ENCODE measurements around the gene PLPPR1.

DNA sequence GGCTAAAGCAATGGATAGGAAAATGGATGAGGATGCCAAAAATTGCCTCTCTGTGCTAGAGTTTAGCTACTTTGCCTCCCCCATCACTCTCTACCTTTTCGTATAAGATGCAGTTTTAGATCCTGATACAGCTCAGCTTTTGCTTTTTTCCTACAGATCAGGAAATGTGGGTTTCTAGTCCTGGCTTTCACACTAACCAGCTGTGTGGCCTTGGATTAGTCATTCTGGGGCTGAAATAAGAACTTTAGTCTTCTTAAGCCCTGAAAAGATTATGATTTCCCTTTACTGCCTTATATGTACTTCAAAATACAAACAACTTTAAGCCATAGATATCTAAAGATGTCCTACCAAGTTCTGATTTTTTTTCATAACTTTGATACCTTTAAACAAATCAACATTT lies 239.9 kb downstream of the PLPPR1 start:
- TF ChIP-seq, protein P1, sequence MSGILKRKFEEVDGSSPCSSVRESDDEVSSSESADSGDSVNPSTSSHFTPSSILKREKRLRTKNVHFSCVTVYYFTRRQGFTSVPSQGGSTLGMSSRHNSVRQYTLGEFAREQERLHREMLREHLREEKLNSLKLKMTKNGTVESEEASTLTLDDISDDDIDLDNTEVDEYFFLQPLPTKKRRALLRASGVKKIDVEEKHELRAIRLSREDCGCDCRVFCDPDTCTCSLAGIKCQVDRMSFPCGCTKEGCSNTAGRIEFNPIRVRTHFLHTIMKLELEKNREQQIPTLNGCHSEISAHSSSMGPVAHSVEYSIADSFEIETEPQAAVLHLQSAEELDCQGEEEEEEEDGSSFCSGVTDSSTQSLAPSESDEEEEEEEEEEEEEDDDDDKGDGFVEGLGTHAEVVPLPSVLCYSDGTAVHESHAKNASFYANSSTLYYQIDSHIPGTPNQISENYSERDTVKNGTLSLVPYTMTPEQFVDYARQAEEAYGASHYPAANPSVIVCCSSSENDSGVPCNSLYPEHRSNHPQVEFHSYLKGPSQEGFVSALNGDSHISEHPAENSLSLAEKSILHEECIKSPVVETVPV (CRISPR knock-in tag; IDR thresholded peaks at IDR 0.05), result no peak
- TF ChIP-seq, protein P2, sequence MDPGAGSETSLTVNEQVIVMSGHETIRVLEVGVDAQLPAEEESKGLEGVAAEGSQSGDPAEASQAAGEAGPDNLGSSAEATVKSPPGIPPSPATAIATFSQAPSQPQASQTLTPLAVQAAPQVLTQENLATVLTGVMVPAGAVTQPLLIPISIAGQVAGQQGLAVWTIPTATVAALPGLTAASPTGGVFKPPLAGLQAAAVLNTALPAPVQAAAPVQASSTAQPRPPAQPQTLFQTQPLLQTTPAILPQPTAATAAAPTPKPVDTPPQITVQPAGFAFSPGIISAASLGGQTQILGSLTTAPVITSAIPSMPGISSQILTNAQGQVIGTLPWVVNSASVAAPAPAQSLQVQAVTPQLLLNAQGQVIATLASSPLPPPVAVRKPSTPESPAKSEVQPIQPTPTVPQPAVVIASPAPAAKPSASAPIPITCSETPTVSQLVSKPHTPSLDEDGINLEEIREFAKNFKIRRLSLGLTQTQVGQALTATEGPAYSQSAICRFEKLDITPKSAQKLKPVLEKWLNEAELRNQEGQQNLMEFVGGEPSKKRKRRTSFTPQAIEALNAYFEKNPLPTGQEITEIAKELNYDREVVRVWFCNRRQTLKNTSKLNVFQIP (CRISPR knock-in tag; IDR thresholded peaks at IDR 0.05; ENCODE audit: borderline replicate concordance, low read depth), result no peak
- TF ChIP-seq BACH2 (CRISPR knock-in tag; IDR thresholded peaks at IDR 0.05; ENCODE audit: borderline replicate concordance), result no peak
- no peak for TF ChIP-seq TOX (CRISPR knock-in tag; IDR thresholded peaks at IDR 0.05; ENCODE audit: borderline replicate concordance)
- no peak for TF ChIP-seq ZNF8 (CRISPR knock-in tag; IDR thresholded peaks at IDR 0.05)
- TF ChIP-seq, protein P3, sequence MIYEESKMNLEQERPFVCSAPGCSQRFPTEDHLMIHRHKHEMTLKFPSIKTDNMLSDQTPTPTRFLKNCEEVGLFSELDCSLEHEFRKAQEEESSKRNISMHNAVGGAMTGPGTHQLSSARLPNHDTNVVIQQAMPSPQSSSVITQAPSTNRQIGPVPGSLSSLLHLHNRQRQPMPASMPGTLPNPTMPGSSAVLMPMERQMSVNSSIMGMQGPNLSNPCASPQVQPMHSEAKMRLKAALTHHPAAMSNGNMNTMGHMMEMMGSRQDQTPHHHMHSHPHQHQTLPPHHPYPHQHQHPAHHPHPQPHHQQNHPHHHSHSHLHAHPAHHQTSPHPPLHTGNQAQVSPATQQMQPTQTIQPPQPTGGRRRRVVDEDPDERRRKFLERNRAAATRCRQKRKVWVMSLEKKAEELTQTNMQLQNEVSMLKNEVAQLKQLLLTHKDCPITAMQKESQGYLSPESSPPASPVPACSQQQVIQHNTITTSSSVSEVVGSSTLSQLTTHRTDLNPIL (CRISPR knock-in tag; IDR thresholded peaks at IDR 0.05; ENCODE audit: low read depth), result no peak
- TF ChIP-seq RARB (CRISPR knock-in tag; IDR thresholded peaks at IDR 0.05), result no peak
- TF ChIP-seq GLIS3 (CRISPR knock-in tag; IDR thresholded peaks at IDR 0.05), result no peak
- TF ChIP-seq ARNTL (CRISPR knock-in tag; IDR thresholded peaks at IDR 0.05; ENCODE audit: borderline replicate concordance, low read depth), result no peak
- no peak for TF ChIP-seq SNAI2 (CRISPR knock-in tag; IDR thresholded peaks at IDR 0.05)
- TF ChIP-seq ZFP3 (CRISPR knock-in tag; IDR thresholded peaks at IDR 0.05), result no peak
